Neuron (in vitro differentiated cells): ENCODE data around the gene ZC3H18.

Source experiments
- H2AFZ ChIP-seq: one replicate; pipeline ENCODE4 v1.6.1; 2013; ENCODE audit warnings: low read depth, mild to moderate bottlenecking, inconsistent platforms, low read length, moderate library complexity
- H3K27me3 ChIP-seq: one replicate; pipeline ENCODE4 v1.6.1; 2013; ENCODE audit warnings: low read length; ENCODE audit not compliant: insufficient read depth
- H3K36me3 ChIP-seq: one replicate; pipeline ENCODE4 v1.6.1; 2013; ENCODE audit warnings: low read length; ENCODE audit not compliant: insufficient read depth
- H3K4me1 ChIP-seq: one replicate; pipeline ENCODE4 v1.6.1; 2013; ENCODE audit warnings: low read length; ENCODE audit not compliant: insufficient read depth
- H3K4me3 ChIP-seq: 2 replicates; pipeline ENCODE4 v1.5.1; 2013; ENCODE audit warnings: mild to moderate bottlenecking, low read length, moderate library complexity
- H3K9me3 ChIP-seq: one replicate; pipeline ENCODE4 v1.6.1; 2013; ENCODE audit warnings: low read length

The ZC3H18 gene

GRCh38 chr16:88585927-88586581, 15.9 kb downstream of the ZC3H18 start:
- no peaks in the 10 kb centered on the region for H3K4me1 ChIP-seq
- H2AFZ ChIP-seq = no peak overlapping the region
- no peaks in the 10 kb centered on the region for H3K27me3 ChIP-seq
- H3K4me3 ChIP-seq = no peak overlapping the region
- peaks cover 70% of the 10 kb centered on the region for H3K36me3 ChIP-seq
- H3K9me3 ChIP-seq = no peaks in the 10 kb centered on the region

GRCh38 chr16:88588148-88588547, 17.9 kb downstream of the ZC3H18 start:
- H3K36me3 ChIP-seq = peaks cover 67% of the 10 kb centered on the region
- H3K9me3 ChIP-seq = no peaks in the 10 kb centered on the region
- H2AFZ ChIP-seq = no peak overlapping the region

GRCh38 chr16:88588754-88589153, 18.6 kb downstream of the ZC3H18 start:
- Histone ChIP-seq H2AFZ (no peak overlapping the region), H3K4me1 (no peaks in the 10 kb centered on the region), H3K36me3 (peaks cover 70% of the 10 kb centered on the region), H3K9me3 (no peaks in the 10 kb centered on the region), H3K4me3 (no peak overlapping the region), H3K27me3 (no peaks in the 10 kb centered on the region)

More at GRCh38 chr16:88588148-88588547, 17.9 kb downstream of the ZC3H18 start:
- no peaks in the 10 kb centered on the region for H3K4me1 ChIP-seq
- no peaks in the 10 kb centered on the region for H3K27me3 ChIP-seq
- no peak overlapping the region for H3K4me3 ChIP-seq

GRCh38 chr16:88589441-88589840, 19.2 kb downstream of the ZC3H18 start:
- no peak overlapping the region for H2AFZ ChIP-seq
- H3K4me3 ChIP-seq = no peak overlapping the region
- no peaks in the 10 kb centered on the region for H3K4me1 ChIP-seq
- H3K27me3 ChIP-seq = no peaks in the 10 kb centered on the region
- no peaks in the 10 kb centered on the region for H3K9me3 ChIP-seq
- peaks cover 72% of the 10 kb centered on the region for H3K36me3 ChIP-seq

GRCh38 chr16:88591577-88592021, 21.4 kb downstream of the ZC3H18 start:
- no peaks in the 10 kb centered on the region for H3K4me1 ChIP-seq
- no peak overlapping the region for H3K4me3 ChIP-seq
- no peak overlapping the region for H2AFZ ChIP-seq
- no peaks in the 10 kb centered on the region for H3K27me3 ChIP-seq
- peaks cover 60% of the 10 kb centered on the region for H3K36me3 ChIP-seq
- no peaks in the 10 kb centered on the region for H3K9me3 ChIP-seq

- no peaks in the 10 kb centered on the region for H3K27me3 ChIP-seq
- no peaks in the 10 kb centered on the region for H3K4me1 ChIP-seq
- H3K4me3 ChIP-seq = no peak overlapping the region
- peaks cover 53% of the 10 kb centered on the region for H3K36me3 ChIP-seq
- H3K9me3 ChIP-seq = no peaks in the 10 kb centered on the region
- H2AFZ ChIP-seq = no peak overlapping the region
These were observed 22.9 kb downstream of the ZC3H18 start for GRCh38 chr16:88593061-88593460.

- peaks cover 53% of the 10 kb centered on the region for H3K36me3 ChIP-seq
- no peak overlapping the region for H2AFZ ChIP-seq
- H3K27me3 ChIP-seq = no peaks in the 10 kb centered on the region
- H3K4me3 ChIP-seq = no peak overlapping the region
- no peaks in the 10 kb centered on the region for H3K9me3 ChIP-seq
- H3K4me1 ChIP-seq = no peaks in the 10 kb centered on the region
These were observed 23.3 kb downstream of the ZC3H18 start for GRCh38 chr16:88593489-88593888.

- no peaks in the 10 kb centered on the region for H3K27me3 ChIP-seq
- H3K36me3 ChIP-seq = peaks cover 51% of the 10 kb centered on the region
- H3K4me1 ChIP-seq = no peaks in the 10 kb centered on the region
- no peak overlapping the region for H3K4me3 ChIP-seq
- H2AFZ ChIP-seq = no peak overlapping the region
- no peaks in the 10 kb centered on the region for H3K9me3 ChIP-seq
These were observed 23.7 kb downstream of the ZC3H18 start for GRCh38 chr16:88593910-88594309.

GRCh38 chr16:88595101-88595500, 24.9 kb downstream of the ZC3H18 start:
- peaks cover 52% of the 10 kb centered on the region for H3K36me3 ChIP-seq
- no peak overlapping the region for H3K4me3 ChIP-seq
- no peak overlapping the region for H2AFZ ChIP-seq

GRCh38 chr16:88595921-88596320, 25.7 kb downstream of the ZC3H18 start:
- H3K9me3 ChIP-seq = no peaks in the 10 kb centered on the region
- no peak overlapping the region for H3K4me3 ChIP-seq
- H3K36me3 ChIP-seq = peaks cover 56% of the 10 kb centered on the region
- H3K27me3 ChIP-seq = no peaks in the 10 kb centered on the region
- H3K4me1 ChIP-seq = no peaks in the 10 kb centered on the region
- H2AFZ ChIP-seq = no peak overlapping the region

More at GRCh38 chr16:88595101-88595500, 24.9 kb downstream of the ZC3H18 start:
- no peaks in the 10 kb centered on the region for H3K27me3 ChIP-seq
- no peaks in the 10 kb centered on the region for H3K4me1 ChIP-seq
- H3K9me3 ChIP-seq = no peaks in the 10 kb centered on the region

- Histone ChIP-seq H3K36me3 (peaks cover 61% of the 10 kb centered on the region), H3K4me1 (no peaks in the 10 kb centered on the region), H3K4me3 (no peak overlapping the region)
These were observed 26.3 kb downstream of the ZC3H18 start for GRCh38 chr16:88596483-88596882.

GRCh38 chr16:88597856-88598491, 27.8 kb downstream of the ZC3H18 start:
- Histone ChIP-seq H2AFZ (no peak overlapping the region), H3K27me3 (no peaks in the 10 kb centered on the region), H3K4me3 (no peak overlapping the region), H3K4me1 (no peaks in the 10 kb centered on the region), H3K36me3 (peaks cover 67% of the 10 kb centered on the region), H3K9me3 (peaks cover 3% of the 10 kb centered on the region)

More at GRCh38 chr16:88596483-88596882, 26.3 kb downstream of the ZC3H18 start:
- Histone ChIP-seq H2AFZ (no peak overlapping the region), H3K27me3 (no peaks in the 10 kb centered on the region), H3K9me3 (no peaks in the 10 kb centered on the region)

GRCh38 chr16:88599092-88599733, 29.0 kb downstream of the ZC3H18 start:
- peaks cover 3% of the 10 kb centered on the region for H3K9me3 ChIP-seq
- peaks cover 65% of the 10 kb centered on the region for H3K36me3 ChIP-seq

More at GRCh38 chr16:88599092-88599733, 29.0 kb downstream of the ZC3H18 start:
- H3K4me3 ChIP-seq = no peak overlapping the region
- no peak overlapping the region for H2AFZ ChIP-seq
- no peaks in the 10 kb centered on the region for H3K27me3 ChIP-seq
- no peaks in the 10 kb centered on the region for H3K4me1 ChIP-seq
